NOMO-1 treated with dmso at 0.1 percent for 144 hours (cell line): ENCODE data around the gene ARG2.

ENCODE experiments used
- DNase-seq: peaks from one replicate; lab custom pipeline; 2025; ENCODE audit not compliant: unreplicated experiment; lab: John Stamatoyannopoulos, UW

Gene ARG2

GRCh38 chr14:67619446-67620216, at the start of gene ARG2:
Gene ARG2 (plus strand): TSS chr14:67619920. CDS start chr14:67619978, 58 bp downstream.
- peak; percentile 92 for DNase-seq

GRCh38 chr14:67570453-67570852, 49.3 kb upstream of the ARG2 start:
- no peak for DNase-seq

- peak; percentile 32 for DNase-seq
These were observed 48.3 kb upstream of the ARG2 start for GRCh38 chr14:67571275-67571990.

- no peak for DNase-seq
These were observed 47.8 kb upstream of the ARG2 start for GRCh38 chr14:67571991-67572323.

GRCh38 chr14:67572608-67573007, 47.1 kb upstream of the ARG2 start:
- no peak for DNase-seq

GRCh38 chr14:67573228-67574010, 46.3 kb upstream of the ARG2 start:
- DNase-seq = no peak

- no peak for DNase-seq
These were observed 45.6 kb upstream of the ARG2 start for GRCh38 chr14:67574156-67574555.

- DNase-seq = no peak
These were observed 44.9 kb upstream of the ARG2 start for GRCh38 chr14:67574806-67575205.

GRCh38 chr14:67575684-67576083, 44.0 kb upstream of the ARG2 start:
- DNase-seq = no peak

- no peak for DNase-seq
These were observed 43.3 kb upstream of the ARG2 start for GRCh38 chr14:67576216-67576955.

GRCh38 chr14:67577181-67577808, 42.4 kb upstream of the ARG2 start:
- no peak for DNase-seq

- no peak for DNase-seq
These were observed 41.6 kb upstream of the ARG2 start for GRCh38 chr14:67577909-67578749.

GRCh38 chr14:67579040-67579439, 40.7 kb upstream of the ARG2 start:
- DNase-seq = no peak

GRCh38 chr14:67579636-67580035, 40.1 kb upstream of the ARG2 start:
- no peak for DNase-seq

GRCh38 chr14:67580336-67581171, 39.2 kb upstream of the ARG2 start:
- DNase-seq = no peak

GRCh38 chr14:67581643-67582042, 38.1 kb upstream of the ARG2 start:
- DNase-seq = no peak

GRCh38 chr14:67582061-67582460, 37.7 kb upstream of the ARG2 start:
- DNase-seq = no peak

- no peak for DNase-seq
These were observed 35.7 kb upstream of the ARG2 start for GRCh38 chr14:67583711-67584644.
